ENCODE data around the gene MICB.
A peak's percentile ranks its signal among the peaks of the same experiment; 100 is the strongest.
"Not testable (repeated sequence)": the region's sequence is repeated elsewhere in the genome, so short reads cannot be mapped to it uniquely, and the experiment has no call there.

The MICB gene

DNA sequence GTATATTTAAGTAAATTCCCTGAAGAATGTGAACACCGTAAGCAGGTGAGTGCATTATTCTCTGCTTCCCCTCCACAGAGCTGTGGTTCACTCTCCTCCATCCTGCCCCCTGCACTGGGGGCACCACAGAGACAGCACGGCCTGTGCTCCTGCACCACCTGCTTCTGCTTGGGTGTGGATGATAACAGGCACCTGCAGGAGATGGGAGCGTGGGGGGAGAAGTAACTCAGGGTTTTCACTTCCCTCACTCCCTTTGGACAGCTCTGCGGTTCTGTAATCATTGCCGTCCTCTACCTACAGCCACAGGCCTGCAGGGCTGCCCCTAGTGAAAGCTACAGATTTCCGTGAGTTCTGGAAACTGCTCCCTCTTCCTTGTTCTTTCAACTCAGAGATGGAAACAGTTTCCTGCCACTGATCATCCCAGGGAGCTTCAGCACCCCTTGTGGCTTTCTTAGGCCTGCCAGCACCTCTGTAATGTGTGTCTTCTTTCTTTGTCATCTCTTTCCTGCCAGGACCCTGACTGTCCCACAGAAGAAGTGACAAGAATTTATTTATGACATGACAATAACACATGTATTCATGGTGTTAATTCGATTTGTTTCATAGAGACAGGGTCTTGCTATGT lies 21.3 kb upstream of the MICB start:
- no peak for DNase-seq

DNA sequence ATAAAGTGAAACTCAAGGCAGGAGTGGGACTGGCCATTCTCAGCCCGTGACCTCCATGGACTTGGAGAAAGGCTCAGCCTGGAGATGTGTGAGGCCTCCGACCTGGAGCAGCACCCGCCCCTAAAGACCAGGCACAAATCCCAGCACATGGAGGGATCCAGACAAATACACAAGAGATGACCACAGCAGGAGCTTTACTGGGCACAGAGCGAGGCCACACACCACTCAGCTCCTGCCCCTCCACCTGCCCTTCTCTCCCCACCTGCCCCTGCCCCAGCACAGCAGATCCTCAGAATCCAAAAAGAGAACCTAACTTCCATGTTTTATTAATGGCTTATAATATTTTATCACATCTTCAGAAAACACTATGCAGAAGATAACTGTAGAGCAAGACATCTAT lies 20.4 kb upstream of the MICB start:
- no peak for DNase-seq

DNA sequence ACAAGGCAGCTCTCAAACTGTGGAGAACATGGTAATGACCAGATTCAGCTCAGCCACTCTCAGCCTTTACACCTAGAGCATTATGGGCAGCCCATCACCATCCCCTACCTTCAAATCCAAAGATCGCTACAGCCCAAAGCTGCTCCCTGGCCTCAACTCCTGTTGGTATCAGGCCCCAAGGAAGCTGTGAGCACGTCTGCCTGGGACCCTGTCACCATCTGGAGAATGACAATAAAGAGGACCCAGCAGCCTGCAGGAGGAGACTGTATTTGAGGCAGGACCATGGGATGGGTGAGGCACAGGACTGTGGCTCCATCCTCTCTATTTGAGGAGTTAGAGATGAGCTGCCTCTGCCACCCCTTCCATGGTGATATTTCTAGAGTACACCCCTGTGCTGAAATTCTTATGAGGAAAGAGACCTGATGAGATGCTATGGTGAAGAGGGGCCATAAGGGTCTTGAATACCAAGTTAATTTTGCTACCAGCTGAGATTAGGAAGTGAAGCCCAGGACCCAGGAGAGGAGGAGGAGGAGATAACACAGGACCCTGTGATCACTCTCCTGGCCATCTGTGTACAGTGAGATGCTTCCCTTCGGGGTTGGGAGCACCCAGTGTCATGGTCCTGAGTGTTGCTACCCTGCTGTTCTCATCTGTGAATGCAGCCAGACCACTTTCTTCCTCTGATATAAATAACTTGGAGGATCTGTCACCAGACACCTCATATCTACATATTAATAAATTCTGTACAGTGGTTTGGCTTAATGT lies 19.6 kb upstream of the MICB start:
- no peak for DNase-seq

DNA sequence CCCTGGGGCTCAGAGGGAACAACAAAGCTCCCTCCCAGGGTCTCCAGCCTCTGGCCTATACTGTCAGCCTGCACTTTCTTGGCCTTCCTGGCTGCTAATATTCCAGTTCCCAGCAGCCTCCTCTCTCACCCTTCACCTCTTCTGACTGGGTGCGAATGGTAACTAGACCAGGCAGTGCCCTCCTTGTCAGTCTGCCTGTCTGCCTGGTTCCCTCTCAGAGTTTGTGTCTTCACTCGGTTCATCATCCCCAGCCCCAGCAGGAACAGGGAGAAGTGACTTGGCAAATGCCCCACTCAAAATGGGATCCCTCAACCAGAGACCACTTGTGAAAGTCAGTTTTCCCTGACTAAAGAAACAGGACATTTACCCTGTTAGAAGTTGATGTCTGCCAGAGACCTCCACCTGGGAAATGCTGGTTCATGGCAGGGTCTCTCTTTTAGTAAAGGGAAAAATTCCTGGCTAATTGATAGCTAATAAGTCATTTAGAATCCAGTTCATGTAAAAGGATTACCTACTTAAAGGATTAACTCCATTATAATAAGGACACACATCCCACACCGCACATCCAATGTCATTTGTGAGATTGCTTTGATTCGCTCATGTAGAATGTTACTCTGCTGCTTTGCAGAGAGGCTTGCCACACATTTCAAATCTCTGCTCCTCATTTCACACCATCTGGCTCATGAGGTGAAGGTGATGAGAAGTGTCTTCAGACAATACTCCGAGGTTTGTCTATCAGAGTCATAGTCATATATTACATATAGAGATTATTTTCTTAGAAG lies 18.6 kb upstream of the MICB start:
- no peak for DNase-seq

DNA sequence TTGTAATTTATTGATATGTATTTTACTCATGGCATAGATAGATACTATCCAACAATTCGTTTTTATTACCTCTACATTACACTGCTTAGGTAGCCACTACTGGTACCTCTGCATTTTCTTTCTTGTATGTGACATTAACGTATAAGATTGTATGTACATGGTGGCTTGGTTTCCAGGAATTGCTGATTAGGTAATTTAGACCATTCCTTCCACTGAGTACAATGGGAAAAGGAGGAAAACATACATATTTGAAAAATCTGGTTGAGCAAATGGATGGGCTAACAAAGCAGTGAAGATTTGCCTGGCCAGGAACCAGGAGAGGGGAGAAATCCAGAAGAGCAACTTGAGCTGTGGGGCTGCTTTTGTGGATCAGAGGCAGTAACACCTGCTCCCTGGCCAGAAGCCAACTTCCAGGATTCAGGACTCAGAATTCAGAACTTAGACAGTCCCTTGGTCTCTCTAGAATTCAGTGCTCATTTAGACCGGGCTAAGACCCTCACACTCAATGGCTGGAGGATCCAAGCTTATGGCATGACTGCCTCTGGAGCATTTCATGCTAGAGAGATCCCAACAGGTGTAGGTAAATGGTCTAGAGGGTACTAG lies 17.9 kb upstream of the MICB start:
- peak; percentile 19 for DNase-seq

DNA sequence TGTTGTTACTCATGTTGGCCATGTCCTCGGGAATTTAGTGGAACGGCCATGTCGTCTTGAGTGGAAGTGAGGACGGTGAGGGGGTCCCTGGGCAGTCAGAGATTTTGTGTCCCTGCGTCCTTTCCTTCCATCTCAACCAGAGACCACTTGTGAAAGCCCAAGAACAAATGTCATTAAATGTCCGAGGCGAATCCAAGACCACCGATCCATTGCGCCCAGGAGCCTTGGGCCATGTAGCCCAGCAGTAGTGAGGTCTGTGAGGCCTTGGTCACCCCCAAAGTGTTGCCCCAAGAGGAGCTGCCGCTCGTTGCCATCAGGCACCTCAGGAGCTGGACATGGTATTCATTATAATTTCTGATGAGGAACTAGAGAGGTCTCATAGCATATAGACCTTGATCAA lies 17.4 kb upstream of the MICB start:
- no peak for DNase-seq

DNA sequence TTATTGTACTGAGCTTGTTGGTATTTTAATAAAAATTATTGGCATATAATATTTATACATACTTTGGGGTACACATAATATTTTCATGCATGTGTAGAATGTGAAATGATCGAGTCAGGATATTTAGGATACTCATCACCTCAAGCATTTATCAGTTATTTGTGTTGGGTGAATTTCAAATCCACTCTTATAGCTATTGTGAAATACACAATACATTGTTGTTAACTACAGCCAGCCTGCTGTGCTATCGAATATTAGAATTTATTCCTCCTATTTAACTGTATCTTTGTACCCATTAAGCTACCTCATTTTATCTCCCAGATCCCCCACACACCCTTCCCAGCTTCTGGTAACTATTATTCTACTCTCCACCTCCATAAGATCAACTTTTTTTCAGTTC lies 14.6 kb upstream of the MICB start:
- DNase-seq, result no peak

DNA sequence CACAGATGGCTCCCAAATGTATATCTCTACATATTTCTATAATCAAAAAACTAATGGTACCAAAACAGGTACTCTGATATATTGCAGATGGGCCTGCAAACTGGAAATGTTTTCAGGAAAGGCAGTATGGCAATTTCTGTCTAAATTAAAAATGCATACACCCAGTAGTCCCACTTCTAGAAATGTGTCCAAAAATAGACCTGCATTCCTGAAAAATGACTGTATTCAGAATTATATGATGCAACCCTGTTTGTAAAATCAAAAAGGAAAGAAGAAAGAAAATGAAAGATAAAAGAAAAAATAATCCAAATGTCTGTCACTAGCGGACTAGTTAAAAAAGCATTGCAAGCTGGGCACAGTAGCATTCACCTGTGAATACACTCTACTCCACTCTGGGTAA lies 12.9 kb upstream of the MICB start:
- no peak for DNase-seq

DNA sequence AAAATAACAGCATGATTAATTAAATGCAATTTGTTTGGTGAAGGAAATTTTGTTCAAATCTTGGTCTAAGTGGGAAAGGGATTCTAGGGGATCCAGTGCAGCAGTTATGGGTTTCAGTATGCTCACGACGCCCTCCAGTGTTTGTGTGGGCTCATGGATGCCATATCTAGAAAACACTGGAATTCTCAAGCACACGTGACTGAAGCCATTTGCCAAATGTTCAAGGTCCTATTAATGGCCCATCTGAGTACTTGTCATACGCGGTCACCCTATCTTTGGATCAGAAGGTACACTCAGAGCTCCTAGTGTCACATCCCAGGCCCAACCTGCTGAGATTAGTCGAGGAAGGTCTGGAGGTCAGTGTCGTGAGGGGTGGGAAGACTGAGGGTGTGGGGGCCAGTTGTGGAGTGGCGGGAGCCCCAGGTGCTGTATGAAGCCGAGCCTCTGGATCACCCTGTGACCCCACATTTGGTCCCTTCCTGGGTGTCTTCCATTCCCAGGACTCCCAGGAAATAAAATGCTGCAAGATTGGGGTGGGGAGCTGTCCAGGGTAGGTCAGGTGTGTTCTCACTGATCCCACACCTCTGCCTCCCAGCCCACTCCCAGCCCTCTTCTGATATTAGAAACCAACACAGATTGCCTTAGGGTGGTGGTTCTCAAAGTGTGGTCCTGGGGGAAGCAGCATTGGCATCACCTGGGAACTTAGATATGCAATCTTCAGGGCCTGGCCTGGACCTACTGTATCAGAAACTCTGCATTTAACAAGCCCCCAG lies 11.7 kb upstream of the MICB start:
- not testable (repeated sequence) for DNase-seq

DNA sequence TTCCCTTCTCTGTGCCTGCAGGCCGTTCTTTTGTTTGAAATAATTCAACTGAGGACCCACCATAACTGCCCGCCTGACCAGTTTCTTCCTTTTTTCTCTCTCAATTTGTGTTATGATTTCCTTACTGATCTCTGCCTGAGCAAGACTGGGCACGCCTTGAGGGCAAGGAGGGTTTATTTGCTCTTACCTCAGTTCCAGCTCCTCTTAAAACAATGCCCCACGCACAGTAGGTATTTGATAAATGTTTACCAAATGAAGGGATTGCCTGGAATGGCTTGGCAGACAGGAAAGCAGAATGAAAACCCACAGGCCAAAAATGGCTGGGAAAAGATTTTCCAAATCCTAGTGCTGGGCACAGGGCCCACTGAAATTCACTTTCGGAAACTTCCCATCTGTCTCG lies 10.3 kb upstream of the MICB start:
- not testable (repeated sequence) for DNase-seq

DNA sequence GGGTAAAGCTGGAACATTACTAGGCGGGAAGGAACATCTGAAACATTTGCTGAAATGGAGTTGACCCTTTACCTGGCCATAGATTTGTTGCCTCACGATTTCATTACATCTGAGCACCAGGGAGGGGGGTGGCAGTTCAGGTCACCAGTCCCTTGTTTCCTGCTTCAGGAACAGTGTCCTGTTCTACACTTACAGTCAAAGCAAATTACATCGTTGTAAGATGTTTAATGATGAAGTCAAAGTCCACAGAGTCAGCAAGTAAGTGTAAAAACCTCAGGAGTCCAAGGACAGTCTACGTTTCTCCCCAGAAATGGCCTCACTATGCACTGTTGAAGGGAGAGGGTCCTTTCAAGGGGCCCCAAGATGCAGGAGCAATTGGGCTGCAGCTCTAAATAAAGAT lies 8.9 kb upstream of the MICB start:
- DNase-seq, result no peak

DNA sequence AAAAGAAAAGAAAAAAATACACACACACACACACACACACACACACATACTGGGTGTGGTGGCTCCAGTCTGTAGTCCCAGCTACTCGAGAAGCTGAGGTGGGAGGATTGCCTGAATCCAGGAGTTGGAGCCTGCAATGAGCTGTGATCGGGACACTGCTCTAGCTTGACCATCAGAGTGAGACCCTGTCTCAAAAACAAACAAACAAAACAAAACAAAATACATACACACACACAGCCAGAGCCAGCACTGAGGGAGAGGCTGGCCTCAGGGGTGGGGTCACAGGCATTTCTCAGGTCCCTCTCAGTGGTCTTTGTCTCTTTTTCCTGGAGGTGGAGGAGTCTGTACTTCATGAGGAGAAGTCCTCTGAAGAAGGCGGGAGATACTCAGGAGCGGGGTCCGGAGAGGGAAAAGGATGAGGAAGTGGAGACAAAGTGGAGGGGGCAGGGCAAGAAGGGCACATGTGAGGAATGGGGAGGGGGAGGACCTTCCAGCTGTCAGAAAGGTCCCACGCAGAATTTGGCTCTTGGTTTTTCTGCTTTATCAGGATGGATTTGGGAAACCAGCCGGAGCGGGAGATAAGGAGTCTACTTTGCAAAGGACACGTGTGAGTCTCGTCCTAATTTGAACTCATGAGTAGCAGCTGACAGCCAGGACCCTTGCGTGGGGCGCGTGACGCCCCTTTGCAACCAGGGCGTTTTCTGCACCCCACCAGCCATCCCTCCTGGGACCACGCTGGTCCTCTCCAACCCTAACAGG lies 7.7 kb upstream of the MICB start:
- no peak for DNase-seq

DNA sequence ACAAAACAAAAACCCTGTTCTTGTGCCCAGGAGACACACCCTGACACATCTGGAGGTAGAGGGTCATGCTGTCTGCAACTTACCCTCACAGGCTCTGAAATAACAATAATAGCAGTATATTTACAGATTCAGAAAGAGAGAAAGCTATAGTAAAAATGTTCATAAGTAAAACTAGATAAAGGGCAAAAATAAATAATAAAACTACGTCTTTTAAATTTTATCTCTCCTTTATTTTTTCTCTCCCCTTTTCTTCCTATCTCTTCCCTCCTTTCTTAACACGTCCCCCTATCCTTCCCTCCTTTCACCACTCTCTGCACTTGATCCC lies 4.4 kb upstream of the MICB start:
- not testable (repeated sequence) for DNase-seq

DNA sequence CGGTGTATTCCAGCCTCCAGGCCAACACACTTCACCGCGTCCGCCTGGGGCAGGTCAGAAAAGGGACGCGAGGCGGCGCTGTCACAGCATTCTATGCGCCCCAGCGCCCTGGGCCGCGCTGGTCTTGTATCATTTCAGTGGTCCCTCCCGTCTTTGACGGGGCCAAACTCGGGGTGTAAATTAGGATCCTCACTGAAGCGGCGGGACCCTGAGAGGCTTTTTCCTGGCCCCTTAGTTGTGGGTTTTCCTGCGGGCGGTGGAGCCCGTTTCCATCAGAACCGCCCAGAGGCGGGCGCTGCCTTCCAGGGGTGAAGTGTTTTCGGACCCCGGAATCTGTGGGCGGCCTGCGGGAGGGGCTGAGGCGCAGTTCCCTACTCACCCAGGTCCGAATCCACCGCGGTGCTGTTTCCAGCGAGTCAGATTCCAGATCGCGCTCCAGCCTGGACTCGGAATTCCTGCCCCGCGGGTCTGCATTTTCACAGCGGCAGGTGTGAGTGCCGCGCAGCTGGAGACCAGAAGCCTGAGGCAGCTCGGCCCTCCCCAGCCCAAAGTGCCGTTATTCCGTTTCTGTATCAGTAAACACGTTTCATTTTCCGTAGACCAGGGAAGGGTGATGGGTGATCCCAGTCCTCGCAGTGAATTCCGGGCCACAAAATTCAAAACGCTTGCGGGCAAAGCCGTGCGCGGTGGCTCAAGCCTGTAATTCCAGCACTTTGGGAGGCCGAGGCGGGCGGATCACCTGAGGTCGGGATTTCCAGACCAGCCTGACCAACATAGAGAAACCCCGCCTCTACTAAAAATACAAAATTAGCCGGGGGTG lies 3.9 kb upstream of the MICB start:
- DNase-seq, result peak; percentile 57

DNA sequence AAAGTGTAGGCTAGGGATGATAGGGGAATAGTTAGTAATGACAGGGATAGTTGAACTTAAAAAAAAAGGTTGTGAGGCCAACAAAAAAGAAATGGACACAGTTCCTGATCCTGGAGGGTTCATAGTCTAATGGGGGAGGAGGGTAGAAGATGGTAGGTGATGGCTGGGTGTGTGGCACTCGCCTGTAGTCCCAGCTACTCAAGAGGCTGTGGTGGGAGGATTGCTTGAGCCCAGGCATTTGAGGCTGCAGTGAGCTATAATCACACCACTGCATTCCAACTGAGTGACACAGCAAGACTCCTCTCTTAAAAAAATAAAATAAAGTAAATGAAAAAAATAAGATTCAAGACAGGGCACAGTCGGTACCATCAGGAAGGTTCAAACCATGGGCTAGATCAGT lies 2.4 kb upstream of the MICB start:
- DNase-seq, result no peak

DNA sequence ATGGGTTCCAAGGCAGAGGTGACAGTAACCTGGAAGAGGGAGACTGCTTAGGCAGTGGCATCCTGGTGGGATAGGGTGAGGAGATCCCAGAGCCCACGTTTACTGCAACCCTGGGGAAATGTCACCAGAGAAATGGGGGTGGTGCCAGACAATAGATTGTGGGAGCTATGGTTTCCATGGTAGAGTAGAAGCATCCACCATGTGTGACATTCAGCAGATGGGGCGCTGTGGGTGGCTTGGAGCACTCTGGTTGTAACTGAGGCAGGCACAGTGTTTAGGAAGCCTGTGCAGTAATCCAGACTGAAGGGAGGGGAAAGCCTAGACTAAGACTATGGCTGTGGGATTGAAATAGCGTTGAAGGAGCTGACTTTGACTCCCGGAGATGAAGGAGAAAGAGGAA lies 1.1 kb upstream of the MICB start:
- not testable (repeated sequence) for DNase-seq

DNA sequence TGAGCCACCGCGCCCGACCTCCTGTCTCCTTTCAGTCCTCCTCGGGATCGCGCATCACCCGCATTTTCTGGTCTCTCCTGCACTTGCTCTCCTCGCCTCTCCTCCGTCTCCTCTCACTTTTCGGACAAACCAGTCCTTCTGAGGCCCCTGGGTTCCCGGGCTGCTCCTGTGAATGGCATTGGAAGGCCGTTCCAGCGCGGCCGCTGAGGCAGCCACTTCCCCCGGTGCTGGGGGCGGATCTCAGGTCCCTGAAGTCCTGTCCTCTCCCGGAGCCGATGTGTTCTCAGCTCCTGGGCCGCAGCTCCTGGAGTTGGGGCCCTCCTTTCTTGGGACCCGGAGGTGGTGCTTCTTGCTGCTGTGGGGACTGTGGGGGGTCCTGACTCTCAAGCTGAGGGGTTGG lies 803 bp downstream of the MICB start:
- DNase-seq, result no peak

DNA sequence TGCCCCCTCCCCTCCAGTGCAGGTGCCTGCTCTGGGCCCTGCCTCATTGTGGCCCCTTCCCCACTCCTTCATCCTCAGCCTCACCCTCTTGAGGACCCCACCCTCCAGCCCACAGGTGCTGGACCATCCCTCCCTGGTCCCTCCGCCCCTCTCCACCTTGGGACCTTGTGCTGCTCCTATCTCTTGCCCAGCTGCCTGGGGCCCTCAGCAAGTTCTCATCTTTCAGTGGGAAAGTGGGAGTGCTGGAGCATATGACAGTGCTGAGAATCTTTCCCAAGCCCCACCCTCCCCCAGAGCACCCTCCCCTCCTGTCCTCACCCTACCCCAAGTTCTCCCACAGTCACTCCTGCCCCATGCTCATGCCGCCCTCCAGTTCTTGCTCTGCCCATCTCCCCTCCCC lies 1.7 kb downstream of the MICB start:
- not testable (repeated sequence) for DNase-seq

DNA sequence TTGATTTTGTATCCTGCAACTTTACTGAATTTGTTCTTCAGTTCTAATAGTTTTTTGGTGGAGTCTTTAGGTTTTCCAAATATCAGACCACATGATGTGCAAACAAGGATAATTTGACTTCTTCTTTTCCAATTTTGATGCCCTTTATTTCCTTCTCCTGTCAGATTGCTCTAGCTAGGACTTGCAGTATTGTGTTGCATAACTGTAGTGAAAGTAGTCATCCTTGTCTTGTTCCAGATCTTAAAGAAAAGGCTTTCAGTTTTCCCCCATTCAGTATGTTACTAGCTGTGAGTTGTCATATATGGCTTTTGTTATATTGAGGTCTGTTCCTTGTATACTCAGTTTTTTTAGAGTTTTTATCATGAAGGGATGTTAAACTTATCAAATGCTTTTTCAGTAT lies 4.6 kb downstream of the MICB start:
- no peak for DNase-seq

DNA sequence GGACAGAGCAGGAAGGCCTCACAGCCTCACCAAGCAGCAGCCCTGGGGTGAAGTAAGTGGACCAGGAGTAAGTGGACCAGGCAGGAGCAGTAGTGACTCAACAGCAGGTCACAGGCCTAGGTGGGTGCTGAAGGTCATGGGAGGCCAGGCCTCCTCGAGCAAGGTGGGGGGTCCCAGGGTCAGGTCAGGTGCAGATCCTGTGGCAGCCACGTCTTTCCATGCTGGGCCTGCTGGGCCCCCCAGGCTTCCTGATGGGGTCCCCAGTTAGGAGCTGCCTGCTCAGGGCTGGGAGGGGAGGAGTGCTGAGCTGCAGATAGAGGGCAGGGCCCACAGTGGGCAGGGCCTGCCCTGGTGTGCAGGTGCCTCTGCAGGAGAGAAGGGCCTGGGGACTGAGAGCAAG lies 11.1 kb downstream of the MICB start:
- not testable (repeated sequence) for DNase-seq

DNA sequence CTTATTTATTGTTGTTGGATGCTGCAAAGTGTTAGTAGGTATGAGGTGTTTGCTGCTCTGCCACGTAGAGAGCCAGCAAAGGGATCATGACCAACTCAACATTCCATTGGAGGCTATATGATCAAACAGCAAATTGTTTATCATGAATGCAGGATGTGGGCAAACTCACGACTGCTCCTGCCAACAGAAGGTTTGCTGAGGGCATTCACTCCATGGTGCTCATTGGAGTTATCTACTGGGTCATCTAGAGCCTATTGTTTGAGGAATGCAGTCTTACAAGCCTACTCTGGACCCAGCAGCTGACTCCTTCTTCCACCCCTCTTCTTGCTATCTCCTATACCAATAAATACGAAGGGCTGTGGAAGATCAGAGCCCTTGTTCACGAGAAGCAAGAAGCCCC lies 12.1 kb downstream of the MICB start:
- no peak for DNase-seq
